Cardiac fibroblast (primary cell): Measurements from ENCODE around the gene ZIC4.

Source experiments
- DNase-seq, 2 donors: peaks; one replicate each; pipeline versions ENCODE4 v3.0.0 to v3.0.0-alpha.2; 2010; ENCODE audit warnings: low read depth in 2 of 2
- H3K4me3 ChIP-seq, 2 donors: replicated peaks in 1 of 2; 1 replicate in 1 of 2; 2 replicates in 1 of 2; pipeline ENCODE4 v1.5.1; 2011; ENCODE audit warnings: low read depth in 2 of 2, low read length in 2 of 2, mild to moderate bottlenecking in 2 of 2, moderate library complexity in 1 of 2
- CTCF ChIP-seq: IDR thresholded peaks from one replicate; pipeline ENCODE4 v1.5.1; 2011; ENCODE audit warnings: low read depth, mild to moderate bottlenecking, low read length, inconsistent platforms

The ZIC4 gene

DNA sequence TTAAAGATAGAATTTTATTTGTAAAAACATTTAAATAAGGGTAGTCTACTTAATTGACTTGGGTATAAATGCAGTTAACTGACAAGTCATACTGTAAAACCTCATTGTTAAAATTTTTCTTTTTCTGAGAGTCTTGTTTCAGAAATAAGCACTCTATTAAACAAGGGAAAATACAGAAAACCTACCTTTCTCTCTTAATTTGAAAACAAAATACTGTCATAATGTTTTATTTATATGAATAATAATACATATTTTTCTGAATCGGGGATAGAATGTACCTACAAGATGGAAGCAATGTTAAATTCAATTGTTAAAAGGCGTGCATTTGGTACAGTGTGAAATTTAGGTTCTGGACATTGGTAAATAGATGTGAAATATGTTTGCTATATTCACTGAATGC is 20.6 kb upstream of the ZIC4 start:
- DNase-seq = no peak
- no peak for TF ChIP-seq CTCF
- H3K4me3 ChIP-seq = no peak overlapping the region

DNA sequence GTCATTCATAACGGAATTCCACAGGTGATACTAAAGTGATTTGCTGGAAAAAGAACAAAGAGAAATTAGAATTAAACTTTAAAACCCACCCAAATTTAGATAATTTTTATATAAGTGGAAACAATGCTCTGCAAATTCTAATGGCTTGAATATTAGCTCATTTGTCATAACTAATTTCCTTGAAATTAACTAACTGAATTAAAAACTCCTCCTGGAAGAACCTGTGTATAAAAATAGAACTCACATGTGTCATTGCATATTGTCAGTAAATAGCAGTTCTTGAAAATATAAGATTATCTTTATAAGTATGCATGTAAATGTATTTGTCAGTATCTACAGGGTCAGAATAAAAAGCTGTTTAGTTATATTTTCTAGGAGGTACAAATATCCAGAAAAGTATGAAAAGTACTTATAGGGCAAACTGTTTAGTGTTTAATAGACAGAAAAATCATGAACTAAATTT is 19.1 kb upstream of the ZIC4 start:
- H3K4me3 ChIP-seq = no peak overlapping the region
- DNase-seq = no peak
- TF ChIP-seq CTCF = no peak

GRCh38 chr3:147424581-147425387 is 18.4 kb upstream of the ZIC4 start:
- DNase-seq = no peak
- no peak overlapping the region for H3K4me3 ChIP-seq
- no peak for TF ChIP-seq CTCF

DNA sequence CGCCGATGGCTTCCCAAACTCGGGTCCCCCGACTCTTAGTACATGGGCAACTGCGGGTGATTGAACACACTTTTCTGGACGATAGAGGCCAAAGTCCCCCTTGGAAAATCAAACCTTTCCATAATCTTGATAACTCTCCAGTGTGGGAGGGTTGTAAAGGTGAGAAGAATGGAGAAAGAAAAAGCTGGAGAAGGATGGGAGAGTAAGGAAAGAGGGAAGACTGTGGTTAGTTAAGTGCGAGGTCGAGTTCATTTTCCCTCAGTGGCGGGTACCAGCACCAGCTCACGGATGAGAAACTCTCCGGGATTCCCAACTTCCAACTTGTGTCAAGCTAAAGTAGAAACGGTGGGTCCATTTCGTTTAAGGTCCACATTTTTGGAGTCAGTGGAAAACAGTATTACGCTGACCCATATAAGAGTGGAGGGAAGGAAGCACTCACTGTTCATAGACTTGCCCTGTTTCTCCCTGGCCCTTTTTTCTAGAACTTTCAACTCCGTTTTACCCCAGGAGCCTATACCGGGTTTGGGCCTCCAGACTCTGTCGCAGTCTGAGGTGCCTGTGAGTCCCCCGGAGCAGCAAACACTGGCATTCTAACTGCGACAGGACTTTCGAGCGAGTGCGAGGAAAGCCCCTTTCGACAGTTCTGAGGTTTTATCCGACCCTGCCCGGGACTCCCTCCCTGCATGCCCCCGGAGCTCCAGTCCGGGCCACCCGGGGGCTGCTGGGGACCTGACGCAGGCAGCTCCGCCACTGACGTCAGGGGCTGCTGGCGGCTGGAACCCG is 17.6 kb upstream of the ZIC4 start:
- H3K4me3 ChIP-seq = no peak overlapping the region
- no peak for DNase-seq
- no peak for TF ChIP-seq CTCF

- DNase-seq = no peak
- no peak for TF ChIP-seq CTCF
- H3K4me3 ChIP-seq = no peak overlapping the region
These were observed 17.1 kb upstream of the ZIC4 start for GRCh38 chr3:147423537-147423797.

- no peak overlapping the region for H3K4me3 ChIP-seq
- TF ChIP-seq CTCF = no peak
These were observed 16.5 kb upstream of the ZIC4 start for GRCh38 chr3:147422601-147423536.

More at GRCh38 chr3:147422601-147423536, 16.5 kb upstream of the ZIC4 start:
- no peak for DNase-seq
